HL-60 (cell line): ENCODE data around the gene KCMF1.

ENCODE experiments used
- DNase-seq, 2 experiments: peaks; one replicate each; pipeline ENCODE4 v3.0.0-alpha.2; 2010 to 2020; ENCODE audit warnings: low read depth in 1 of 2, low spot score in 1 of 2
- H3K27ac ChIP-seq: fragments of 250-450 bp; sonication (Bioruptor Pico); replicated peaks from 2 replicates; pipeline ENCODE4 v1.5.1; 2020; ENCODE audit warnings: mild to moderate bottlenecking, moderate library complexity
- H3K27me3 ChIP-seq: fragments of 250-450 bp; sonication (Bioruptor Pico); 2 replicates; pipeline ENCODE4 v1.5.1; 2021; ENCODE audit warnings: mild to moderate bottlenecking, moderate library complexity; ENCODE audit not compliant: insufficient read depth, poor library complexity, severe bottlenecking
- H3K4me3 ChIP-seq: replicated peaks from 2 replicates; pipeline ENCODE4 v1.5.1; 2011; ENCODE audit warnings: mild to moderate bottlenecking, control low read depth, low read length; ENCODE audit not compliant: insufficient read depth
- CTCF ChIP-seq: IDR thresholded peaks from one replicate; pipeline ENCODE4 v1.5.1; 2011; ENCODE audit warnings: low read length, control low read depth, inconsistent platforms; ENCODE audit not compliant: insufficient read depth
- GABPA ChIP-seq: IDR thresholded peaks from 2 replicates; pipeline ENCODE4 v1.6.1; 2012; ENCODE audit warnings: low read depth
- POLR2AphosphoS5 ChIP-seq: IDR thresholded peaks from 2 replicates; pipeline ENCODE4 v1.6.1; 2012; ENCODE audit warnings: low read depth
- REST ChIP-seq: IDR thresholded peaks from 2 replicates; pipeline ENCODE4 v1.6.1; 2012; ENCODE audit warnings: low read depth; ENCODE audit not compliant: insufficient replicate concordance
- SPI1 ChIP-seq: IDR thresholded peaks from 2 replicates; pipeline ENCODE4 v1.6.1; 2012; ENCODE audit warnings: low read depth, mild to moderate bottlenecking, borderline replicate concordance

Gene KCMF1

GRCh38 chr2:84963323-84963691 lies 7.7 kb upstream of the KCMF1 start:
- no peaks in the 10 kb centered on the region for H3K27me3 ChIP-seq
- TF ChIP-seq POLR2AphosphoS5 (no peak), REST (no peak), GABPA (no peak)
- DNase-seq: no peak
- H3K4me3 ChIP-seq: no peak overlapping the region
- no peak overlapping the region for H3K27ac ChIP-seq

GRCh38 chr2:84963692-84964405 lies 7.1 kb upstream of the KCMF1 start:
- TF ChIP-seq POLR2AphosphoS5 (0 out of 2 replicates have a peak, but pooled peaks have one; percentile 9), REST (no peak)
- 0 out of 2 replicates have a peak overlapping the region, but pooled peaks have one; percentile 9 for H3K27ac ChIP-seq
- H3K27me3 ChIP-seq: no peaks in the 10 kb centered on the region
- DNase-seq: peak; percentile 58 to 86
- no peak overlapping the region for H3K4me3 ChIP-seq

GRCh38 chr2:84964406-84965191 lies 6.4 kb upstream of the KCMF1 start:
- no peaks in the 10 kb centered on the region for H3K27me3 ChIP-seq
- 0 out of 2 replicates have a peak overlapping the region, but pooled peaks have one; percentile 9 for H3K27ac ChIP-seq
- DNase-seq: no peak
- H3K4me3 ChIP-seq: no peak overlapping the region
- TF ChIP-seq POLR2AphosphoS5 (no peak), REST (no peak), SPI1 (no peak), GABPA (no peak), CTCF (no peak)

- Histone ChIP-seq H3K27me3 (no peaks in the 10 kb centered on the region), H3K4me3 (no peak overlapping the region), H3K27ac (no peak overlapping the region)
- no peak for TF ChIP-seq POLR2AphosphoS5
- TF ChIP-seq CTCF: no peak
- TF ChIP-seq SPI1: no peak
- no peak for TF ChIP-seq GABPA
- TF ChIP-seq REST: no peak
- no peak for DNase-seq
Measured at GRCh38 chr2:84965192-84965516, 5.8 kb upstream of the KCMF1 start.
